ENCODE data around the gene NECAB2.
A peak's percentile ranks its signal among the peaks of the same experiment; 100 is the strongest.

Gene NECAB2

GRCh38 chr16:83967838-83968305 is at the start of gene NECAB2:
NECAB2 (plus strand) TSS chr16:83968244; CDS start chr16:83968649, 405 bp downstream.
- no peak for DNase-seq

- DNase-seq: no peak
Measured at GRCh38 chr16:83920894-83921491, 47.1 kb upstream of the NECAB2 start.

- no peak for DNase-seq
Measured at GRCh38 chr16:83923581-83924365, 44.3 kb upstream of the NECAB2 start.

- no peak for DNase-seq
Measured at GRCh38 chr16:83924686-83925085, 43.4 kb upstream of the NECAB2 start.

- DNase-seq: no peak
Measured at GRCh38 chr16:83925095-83925905, 42.7 kb upstream of the NECAB2 start.

GRCh38 chr16:83925957-83926725 is 41.9 kb upstream of the NECAB2 start:
- DNase-seq: no peak

GRCh38 chr16:83926726-83927397 is 41.2 kb upstream of the NECAB2 start:
- peak; percentile 16 for DNase-seq

GRCh38 chr16:83928341-83929055 is 39.5 kb upstream of the NECAB2 start:
- no peak for DNase-seq

GRCh38 chr16:83929811-83930555 is 38.1 kb upstream of the NECAB2 start:
- no peak for DNase-seq

- no peak for DNase-seq
Measured at GRCh38 chr16:83930730-83931500, 37.1 kb upstream of the NECAB2 start.

- no peak for DNase-seq
Measured at GRCh38 chr16:83931556-83931955, 36.5 kb upstream of the NECAB2 start.

- DNase-seq: no peak
Measured at GRCh38 chr16:83932304-83932703, 35.7 kb upstream of the NECAB2 start.

GRCh38 chr16:83932955-83933673 is 34.9 kb upstream of the NECAB2 start:
- DNase-seq: no peak

- no peak for DNase-seq
Measured at GRCh38 chr16:83933885-83934683, 34.0 kb upstream of the NECAB2 start.

- no peak for DNase-seq
Measured at GRCh38 chr16:83934684-83934977, 33.4 kb upstream of the NECAB2 start.

GRCh38 chr16:83935005-83935857 is 32.8 kb upstream of the NECAB2 start:
- no peak for DNase-seq

- DNase-seq: no peak
Measured at GRCh38 chr16:83935858-83936255, 32.2 kb upstream of the NECAB2 start.
